Measurements from ENCODE around the gene RIPOR3. TPM values are rescaled to one million over a fixed set of nuclear protein-coding genes. Genes with fewer than 3 reads are reported as not detected.
"Not testable (repeated sequence)": the region's sequence is repeated elsewhere in the genome, so short reads cannot be mapped to it uniquely, and the experiment has no call there.

Gene RIPOR3
- total and polyA plus RNA-seq, 9 donors = 3.8 to 9.7 (median 5.8) TPM

GRCh38 chr20:50543326-50543725 is 148.0 kb downstream of the RIPOR3 start:
- peaks cover 10% of the 10 kb centered on the region for H3K4me1 ChIP-seq (ENCODE audit: control insufficient read depth, insufficient read depth, low read length)
- H3K9me3 ChIP-seq (replicated peaks; ENCODE audit: control insufficient read depth, low read depth, low read length) = no peaks in the 10 kb centered on the region
- H3K36me3 ChIP-seq (ENCODE audit: control insufficient read depth, insufficient read depth, low read length) = peaks cover 10% of the 10 kb centered on the region
- WGBS (ENCODE audit: insufficient coverage) = no CpG with 5 or more reads among the region's 5 CpGs
- H3K27me3 ChIP-seq (ENCODE audit: control insufficient read depth, insufficient read depth, low read length) = no peaks in the 10 kb centered on the region
- H3K4me3 ChIP-seq (ENCODE audit: low read length) = no peak overlapping the region
- no peak overlapping the region for H3K27ac ChIP-seq (ENCODE audit: low read length)
- no peak for DNase-seq

GRCh38 chr20:50541606-50542041 is 149.7 kb downstream of the RIPOR3 start:
- Histone ChIP-seq H3K4me1 (ENCODE audit: control insufficient read depth, insufficient read depth, low read length) (peaks cover 10% of the 10 kb centered on the region), H3K4me3 (ENCODE audit: low read length) (no peak overlapping the region), H3K9me3 (replicated peaks; ENCODE audit: control insufficient read depth, low read depth, low read length) (no peaks in the 10 kb centered on the region), H3K27ac (ENCODE audit: low read length) (no peak overlapping the region), H3K36me3 (ENCODE audit: control insufficient read depth, insufficient read depth, low read length) (peaks cover 9% of the 10 kb centered on the region), H3K27me3 (ENCODE audit: control insufficient read depth, insufficient read depth, low read length) (no peaks in the 10 kb centered on the region)
- no peak for DNase-seq
- WGBS (ENCODE audit: insufficient coverage) = 71% methylated on average over 2 of the region's 5 CpGs

- H3K27ac ChIP-seq (ENCODE audit: low read length) = no peak overlapping the region
- H3K36me3 ChIP-seq (ENCODE audit: control insufficient read depth, insufficient read depth, low read length) = peaks cover 9% of the 10 kb centered on the region
- H3K4me3 ChIP-seq (ENCODE audit: low read length) = no peak overlapping the region
- no peak for DNase-seq
- peaks cover 10% of the 10 kb centered on the region for H3K4me1 ChIP-seq (ENCODE audit: control insufficient read depth, insufficient read depth, low read length)
- H3K27me3 ChIP-seq (ENCODE audit: control insufficient read depth, insufficient read depth, low read length) = no peaks in the 10 kb centered on the region
- 85% methylated on average over 9 of the region's 14 CpGs for WGBS (ENCODE audit: insufficient coverage)
- H3K9me3 ChIP-seq (replicated peaks; ENCODE audit: control insufficient read depth, low read depth, low read length) = no peaks in the 10 kb centered on the region
These were observed 150.4 kb downstream of the RIPOR3 start for GRCh38 chr20:50540620-50541605.

GRCh38 chr20:50539798-50540197 is 151.5 kb downstream of the RIPOR3 start:
- DNase-seq; H3K4me3 ChIP-seq (ENCODE audit: low read length); H3K9me3 ChIP-seq (replicated peaks; ENCODE audit: control insufficient read depth, low read depth, low read length); H3K27me3 ChIP-seq (ENCODE audit: control insufficient read depth, insufficient read depth, low read length); H3K36me3 ChIP-seq (ENCODE audit: control insufficient read depth, insufficient read depth, low read length); H3K27ac ChIP-seq (ENCODE audit: low read length): not testable (repeated sequence)
- no CpG with 5 or more reads among the region's 8 CpGs for WGBS (ENCODE audit: insufficient coverage)
- H3K4me1 ChIP-seq (ENCODE audit: control insufficient read depth, insufficient read depth, low read length) = peaks cover 10% of the 10 kb centered on the region

- WGBS (ENCODE audit: insufficient coverage) = 38% methylated on average over 1 of the region's 4 CpGs
- Histone ChIP-seq H3K9me3 (replicated peaks; ENCODE audit: control insufficient read depth, low read depth, low read length) (no peaks in the 10 kb centered on the region), H3K4me1 (ENCODE audit: control insufficient read depth, insufficient read depth, low read length) (peaks cover 13% of the 10 kb centered on the region), H3K36me3 (ENCODE audit: control insufficient read depth, insufficient read depth, low read length) (peaks cover 9% of the 10 kb centered on the region), H3K4me3 (ENCODE audit: low read length) (no peak overlapping the region), H3K27ac (ENCODE audit: low read length) (no peak overlapping the region), H3K27me3 (ENCODE audit: control insufficient read depth, insufficient read depth, low read length) (no peaks in the 10 kb centered on the region)
- DNase-seq = no peak
These were observed 153.1 kb downstream of the RIPOR3 start for GRCh38 chr20:50538276-50538675.

GRCh38 chr20:50537546-50538201 is 153.7 kb downstream of the RIPOR3 start:
- DNase-seq = no peak
- Histone ChIP-seq H3K4me1 (ENCODE audit: control insufficient read depth, insufficient read depth, low read length) (peaks cover 15% of the 10 kb centered on the region), H3K27me3 (ENCODE audit: control insufficient read depth, insufficient read depth, low read length) (no peaks in the 10 kb centered on the region), H3K36me3 (ENCODE audit: control insufficient read depth, insufficient read depth, low read length) (peaks cover 9% of the 10 kb centered on the region), H3K9me3 (replicated peaks; ENCODE audit: control insufficient read depth, low read depth, low read length) (no peaks in the 10 kb centered on the region), H3K27ac (ENCODE audit: low read length) (no peak overlapping the region), H3K4me3 (ENCODE audit: low read length) (no peak overlapping the region)
- WGBS (ENCODE audit: insufficient coverage) = 84% methylated on average over 3 of the region's 7 CpGs

- Histone ChIP-seq H3K36me3 (ENCODE audit: control insufficient read depth, insufficient read depth, low read length) (peaks cover 8% of the 10 kb centered on the region), H3K27ac (ENCODE audit: low read length) (no peak overlapping the region), H3K4me1 (ENCODE audit: control insufficient read depth, insufficient read depth, low read length) (peaks cover 17% of the 10 kb centered on the region), H3K4me3 (ENCODE audit: low read length) (no peak overlapping the region), H3K9me3 (replicated peaks; ENCODE audit: control insufficient read depth, low read depth, low read length) (no peaks in the 10 kb centered on the region), H3K27me3 (ENCODE audit: control insufficient read depth, insufficient read depth, low read length) (no peaks in the 10 kb centered on the region)
- no peak for DNase-seq
- WGBS (ENCODE audit: insufficient coverage) = 60% methylated on average over 2 of the region's 4 CpGs
These were observed 155.0 kb downstream of the RIPOR3 start for GRCh38 chr20:50536333-50536732.

Other genes starting within 250 kb of the RIPOR3 start
- 12.5 TPM for gene PTPN1, start 181.2 kb downstream of the RIPOR3 start, total RNA-seq
- 10 to 100 TPM; 17.0 to 22.5 (median 18.6) TPM for gene PTPN1, start 181.2 kb downstream of the RIPOR3 start, polyA plus RNA-seq (ENCODE audit: insufficient read depth in 1 of 8, insufficient read length in 8 of 8, low replicate concordance in 1 of 8)
- gene PARD6B, start 40.0 kb upstream of the RIPOR3 start, total RNA-seq = 0.93 TPM
- gene PARD6B, start 40.0 kb upstream of the RIPOR3 start, polyA plus RNA-seq (ENCODE audit: insufficient read depth in 1 of 8, insufficient read length in 8 of 8, low replicate concordance in 1 of 8) = under 1 TPM; 0.22 to 0.97 (median 0.54) TPM
- gene BCAS4, start 103.5 kb upstream of the RIPOR3 start, total RNA-seq = 4.0 TPM
- 1 to 10 TPM; 3.4 to 5.8 (median 3.8) TPM for gene BCAS4, start 103.5 kb upstream of the RIPOR3 start, polyA plus RNA-seq (ENCODE audit: insufficient read depth in 1 of 8, insufficient read length in 8 of 8, low replicate concordance in 1 of 8)
- 37.9 TPM for gene ADNP, start 239.9 kb upstream of the RIPOR3 start, total RNA-seq
- gene ADNP, start 239.9 kb upstream of the RIPOR3 start, polyA plus RNA-seq (ENCODE audit: insufficient read depth in 1 of 8, insufficient read length in 8 of 8, low replicate concordance in 1 of 8) = 10 to 100 TPM; 50.3 to 68.5 (median 54.6) TPM

All from muscle of leg (tissue), 11 donors.